NCI-H226 (cell line): ENCODE results near the gene ZNF382.
A peak's percentile ranks its signal among the peaks of the same experiment; 100 is the strongest.
"Not testable (repeated sequence)": the region's sequence is repeated elsewhere in the genome, so short reads cannot be mapped to it uniquely, and the experiment has no call there.

Experiments used
- DNase-seq: peaks from one replicate; pipeline ENCODE4 v3.0.0-alpha.2; 2015

ZNF382 gene

DNA sequence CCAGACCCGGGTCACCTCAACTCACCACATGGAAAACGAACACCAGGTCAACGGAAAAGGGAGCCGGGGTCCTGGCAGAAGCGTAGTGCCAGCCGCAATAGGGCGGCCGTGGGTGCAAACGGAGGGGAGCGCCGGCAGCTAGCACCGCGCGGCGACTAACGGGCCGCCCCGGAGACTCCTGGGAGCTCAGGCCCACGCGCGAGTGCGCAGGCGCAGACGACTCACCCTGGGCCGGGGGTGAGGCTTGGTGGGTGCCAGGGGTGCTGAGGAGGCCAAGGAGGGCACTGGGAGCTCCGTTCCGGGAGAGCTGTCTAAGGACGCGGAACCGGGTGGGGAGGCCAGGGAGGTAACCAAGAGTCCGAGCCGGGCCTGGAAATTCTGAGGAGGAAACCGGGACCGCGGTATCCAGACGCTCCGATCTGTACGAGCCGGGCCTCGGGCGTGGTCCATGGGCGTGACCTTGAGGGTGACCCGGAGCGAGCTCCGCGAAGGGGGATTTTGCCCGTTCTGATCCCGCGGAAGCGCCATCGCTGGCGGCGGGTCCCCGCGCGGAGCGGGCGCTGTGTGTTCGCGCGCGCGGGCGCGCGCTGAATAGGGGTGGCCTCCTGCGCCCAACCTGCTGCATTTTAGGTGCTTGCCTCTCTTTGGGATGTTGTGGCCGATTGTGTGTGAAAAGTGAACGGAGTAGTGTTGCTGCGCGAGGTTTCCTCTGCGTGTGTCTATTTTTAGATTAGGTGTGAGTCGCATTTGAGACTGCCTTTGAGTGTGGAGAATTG lies at the start of gene ZNF382:
Gene ZNF382 (plus strand): TSS at position 213 of the 776 bp plus-strand sequence. CDS start 4,602 bp downstream, outside the sequence.
- DNase-seq = peak; percentile 60

GRCh38 chr19:36564391-36564790 lies 40.7 kb upstream of the ZNF382 start:
- DNase-seq = no peak

DNA sequence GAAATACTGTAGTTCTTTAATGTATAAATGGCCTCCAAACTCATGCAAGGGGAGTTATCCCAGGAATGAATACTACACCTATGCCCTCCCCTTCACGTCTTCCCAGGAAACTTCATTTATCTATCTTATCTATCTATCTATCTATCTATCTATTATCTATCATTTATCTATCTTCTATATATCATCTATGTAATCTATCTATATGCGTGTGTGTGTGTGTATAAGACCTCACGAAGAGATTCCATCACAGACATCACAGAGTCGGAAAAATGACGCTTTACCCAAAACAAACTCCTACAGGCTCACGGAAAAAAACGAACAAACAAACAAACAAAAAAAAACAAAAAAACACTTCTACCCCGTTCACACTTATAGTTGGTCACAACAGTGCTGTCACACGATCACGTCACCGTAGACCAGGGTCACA lies 32.5 kb upstream of the ZNF382 start:
- no peak for DNase-seq

DNA sequence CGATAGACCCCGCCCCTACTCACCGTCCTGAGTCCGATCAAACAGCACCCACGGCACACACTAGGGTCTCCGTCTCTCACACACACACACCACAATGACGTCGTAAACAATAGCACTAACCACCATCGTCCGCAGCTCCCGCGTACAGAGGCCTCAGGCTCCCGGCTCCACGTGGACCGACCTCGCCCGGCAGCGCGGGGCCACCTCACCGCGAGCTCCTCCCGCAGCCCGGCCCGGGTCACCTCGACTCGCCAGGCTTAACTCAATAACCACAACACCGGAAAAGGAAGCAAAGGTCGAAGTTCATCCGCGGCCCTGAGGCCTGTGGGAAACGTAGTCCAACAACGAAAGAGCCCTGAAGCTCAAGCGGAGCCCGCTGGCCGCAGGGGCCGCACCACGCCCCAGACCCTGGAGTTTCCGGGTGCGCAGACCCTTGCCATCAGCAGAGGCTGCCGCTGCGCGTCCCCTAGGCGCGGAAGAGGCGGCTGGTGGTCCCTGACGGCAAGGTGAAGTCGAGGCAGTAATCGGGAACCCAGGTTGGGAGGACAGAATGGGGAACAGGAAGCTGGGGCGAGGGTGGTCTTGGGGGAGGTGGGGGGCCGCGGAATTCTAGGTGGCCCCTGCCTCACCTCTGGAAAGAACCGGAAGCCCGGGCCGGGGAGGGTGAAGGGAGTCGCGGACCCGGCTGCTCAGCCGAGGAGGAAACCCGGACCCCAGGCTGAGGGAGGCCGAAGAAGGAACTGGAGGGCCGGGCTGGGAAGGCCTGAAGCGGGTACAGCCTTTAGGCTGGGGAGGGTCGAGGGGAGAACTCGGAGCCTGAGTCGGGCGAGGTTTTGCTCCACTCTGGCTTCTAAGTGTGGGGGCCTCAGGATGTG lies 31.9 kb upstream of the ZNF382 start, which contains the start of gene ZNF529:
Gene ZNF529 (minus strand): TSS at position 273 of the 875 bp plus-strand sequence. CDS start 946 bp downstream, outside the sequence.
- DNase-seq = peak; percentile 87

DNA sequence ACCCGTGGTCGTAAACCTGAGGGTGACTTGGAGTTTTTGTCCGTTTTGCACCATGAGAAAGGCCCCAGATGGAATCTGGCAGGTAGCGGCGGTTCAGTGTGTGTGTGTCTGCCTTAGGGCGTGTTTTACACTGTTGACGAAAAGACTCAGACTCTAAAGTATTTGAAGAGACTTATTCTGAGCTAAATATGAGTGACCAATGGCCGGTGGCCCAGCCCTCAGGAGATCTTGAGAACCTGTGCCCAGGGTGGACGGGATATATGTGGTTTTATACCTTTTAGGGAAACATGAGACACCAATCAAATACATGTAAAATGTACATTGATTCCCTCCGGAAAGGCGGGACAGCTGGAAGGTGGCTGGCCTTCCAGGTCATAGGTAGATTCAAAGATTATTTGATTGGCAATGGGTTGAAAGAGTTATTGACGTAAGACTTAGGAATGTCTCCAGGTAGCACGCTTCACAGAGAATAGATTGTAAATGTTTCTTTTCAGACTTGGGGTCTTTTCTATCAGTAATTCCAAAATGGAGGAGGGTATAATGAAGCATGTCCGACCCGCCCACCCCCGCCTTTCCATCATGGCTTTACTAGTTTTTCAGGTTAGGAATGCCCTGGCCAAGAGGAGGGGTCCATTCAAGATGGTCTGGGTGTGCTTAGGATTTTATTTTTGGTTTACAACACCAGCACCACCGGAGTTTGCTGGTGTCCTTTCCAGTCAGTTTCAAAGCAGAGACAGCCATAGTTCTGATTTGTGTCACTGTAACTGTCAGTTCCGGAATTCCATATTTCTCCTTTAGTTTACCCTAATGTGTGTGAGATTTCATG lies 31.0 kb upstream of the ZNF382 start:
- no peak for DNase-seq

DNA sequence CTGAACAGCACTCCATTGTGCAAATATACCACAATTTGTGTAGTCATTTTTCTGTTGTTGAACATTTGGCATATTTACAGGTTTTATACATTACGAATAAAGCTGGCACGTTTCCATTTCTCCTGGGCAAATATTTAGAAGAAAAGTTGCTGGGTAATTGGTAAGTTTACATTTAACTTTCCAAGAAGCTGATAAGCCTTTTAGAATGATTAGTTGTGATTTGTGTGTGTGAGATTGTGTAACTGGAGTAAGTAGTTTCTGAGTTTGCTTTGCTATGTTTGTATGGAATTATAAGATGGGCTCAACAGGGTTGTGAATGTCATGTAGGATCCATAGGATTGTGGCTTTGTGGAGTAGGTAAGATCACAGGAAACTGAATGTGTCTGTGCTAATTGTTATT lies 30.4 kb upstream of the ZNF382 start:
- no peak for DNase-seq

DNA sequence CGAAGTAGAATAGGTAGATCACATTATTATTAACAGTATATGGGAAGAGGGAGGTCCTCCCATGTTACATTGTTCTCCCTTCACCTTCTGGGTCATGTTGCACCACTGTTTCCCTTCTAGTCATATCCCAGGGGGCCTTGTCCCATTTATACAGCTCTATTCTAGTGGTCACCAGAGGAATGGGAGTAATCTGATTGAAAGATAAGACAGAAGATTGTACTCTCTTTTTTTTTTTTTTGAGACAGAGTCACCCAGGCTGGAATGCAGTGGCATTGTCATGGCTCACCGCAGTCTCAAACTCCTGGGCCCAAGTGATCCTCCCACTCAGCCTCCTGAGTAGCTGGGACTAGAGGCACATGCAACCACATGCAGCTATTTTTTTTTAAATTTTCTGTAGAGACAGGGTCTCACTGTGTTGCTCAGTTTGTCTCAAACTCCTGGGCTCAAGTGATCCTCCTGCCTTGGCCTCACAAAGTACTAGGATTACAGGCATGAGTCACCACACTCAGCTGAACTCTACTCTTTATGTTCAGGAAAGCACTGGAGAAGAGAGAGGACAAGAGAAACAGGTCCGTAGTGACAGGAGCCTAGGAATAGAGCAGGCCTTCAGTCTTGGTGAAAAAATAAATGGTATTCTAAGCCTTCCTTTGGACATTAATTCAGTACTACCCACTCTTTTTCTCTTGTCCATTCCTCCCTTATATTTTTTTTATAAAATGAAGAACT lies 27.7 kb upstream of the ZNF382 start:
- no peak for DNase-seq

GRCh38 chr19:36579255-36579654 lies 25.9 kb upstream of the ZNF382 start:
- no peak for DNase-seq

DNA sequence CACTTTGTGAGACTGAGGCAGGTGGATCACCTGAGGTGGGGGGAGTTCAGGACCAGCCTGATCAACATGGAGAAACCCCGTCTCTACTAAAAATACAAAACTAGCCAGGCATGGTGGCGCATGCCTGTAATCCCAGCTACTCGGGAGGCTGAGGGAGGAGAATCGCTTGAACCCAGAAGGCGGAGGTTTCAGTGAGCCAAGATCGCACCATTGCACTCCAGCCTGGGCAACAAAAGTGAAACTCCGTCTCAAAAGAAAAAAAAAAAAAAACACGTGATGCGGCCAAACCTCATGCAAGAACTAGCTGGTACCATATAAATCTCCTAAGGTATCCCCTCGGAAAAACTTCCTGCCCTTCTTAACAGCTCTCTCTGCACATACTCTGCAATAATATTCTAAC lies 2.4 kb upstream of the ZNF382 start:
- not testable (repeated sequence) for DNase-seq

GRCh38 chr19:36604656-36605100 lies 435 bp upstream of the ZNF382 start:
- peak; percentile 27 for DNase-seq

DNA sequence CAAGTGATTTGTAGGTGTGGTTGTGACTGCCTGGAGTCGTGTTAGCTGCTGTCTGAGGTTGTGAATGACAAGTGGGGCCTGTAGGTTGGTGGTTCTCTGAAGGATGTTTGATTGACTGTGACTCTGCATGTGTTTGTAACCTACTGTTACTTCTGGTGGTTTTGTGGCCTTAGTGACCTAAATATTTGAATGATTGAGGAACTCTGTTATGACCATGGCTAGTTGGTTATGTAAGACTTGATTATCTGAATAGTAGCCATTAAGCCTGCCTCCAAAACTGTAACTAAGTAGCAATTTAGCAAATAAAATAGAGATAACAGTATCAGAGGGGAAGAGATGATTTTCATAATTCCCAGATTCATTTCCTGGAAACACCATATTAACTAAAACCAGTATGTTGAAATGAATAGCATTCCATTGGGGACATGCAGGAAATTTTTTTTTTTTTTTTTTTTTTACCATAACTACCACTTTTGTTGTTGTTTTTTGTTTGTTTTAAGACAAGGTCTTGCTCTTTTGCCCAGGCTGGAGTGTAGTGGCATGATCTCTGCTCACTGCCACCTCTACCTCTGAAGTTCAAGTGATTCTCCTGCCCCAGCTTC lies 865 bp downstream of the ZNF382 start:
- DNase-seq = no peak

- no peak for DNase-seq
Measured at GRCh38 chr19:36627057-36627456, 21.9 kb downstream of the ZNF382 start.

GRCh38 chr19:36635342-36635741 lies 30.2 kb downstream of the ZNF382 start:
- DNase-seq = no peak

DNA sequence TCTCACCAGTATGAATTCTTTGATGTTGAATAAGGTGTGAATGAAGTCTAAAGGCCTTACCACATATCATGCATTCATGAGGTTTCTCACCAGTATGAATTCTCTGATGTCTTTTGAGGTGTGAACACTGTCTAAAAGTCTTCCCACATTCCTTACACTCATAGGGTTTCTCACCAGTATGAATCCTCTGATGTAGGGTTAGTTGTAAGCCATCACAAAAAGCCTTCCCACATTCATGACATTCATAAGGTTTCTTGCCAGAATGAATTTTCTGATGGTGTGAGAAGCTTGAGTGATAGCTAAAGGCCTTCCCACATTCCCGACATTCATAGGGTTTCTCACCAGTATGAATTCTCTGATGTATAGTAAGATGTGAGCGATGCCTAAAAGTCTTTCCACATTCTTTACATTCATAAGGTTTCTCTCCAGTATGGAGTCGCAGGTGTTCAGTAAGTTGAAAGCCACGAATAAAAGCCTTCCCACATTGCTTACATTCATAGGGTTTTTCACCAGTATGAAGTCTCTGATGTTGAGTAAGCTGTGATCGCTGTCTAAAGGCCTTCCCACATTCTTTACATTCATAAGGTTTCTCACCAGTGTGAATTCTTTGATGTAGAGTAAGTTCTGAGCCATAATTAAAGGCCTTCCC lies 33.9 kb downstream of the ZNF382 start:
- DNase-seq = no peak

- DNase-seq = no peak
Measured at GRCh38 chr19:36646746-36647145, 41.6 kb downstream of the ZNF382 start.

DNA sequence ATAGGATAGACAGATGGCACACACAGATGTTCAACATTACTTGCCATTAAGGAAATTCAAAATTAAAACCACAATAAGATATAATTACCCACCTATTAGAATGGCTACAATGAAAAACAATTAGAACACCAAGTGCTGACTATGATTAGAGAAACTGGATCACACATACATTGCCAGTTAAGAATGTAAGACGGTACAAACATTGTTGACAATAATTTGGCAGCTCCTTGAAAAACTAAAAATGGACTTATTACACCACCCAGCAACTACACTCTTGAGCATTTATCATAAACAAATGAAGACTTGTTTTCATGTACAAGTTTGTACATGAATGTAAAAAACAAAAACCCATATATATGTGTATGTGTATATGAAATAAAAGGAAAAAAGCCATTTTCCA lies 47.8 kb downstream of the ZNF382 start:
- no peak for DNase-seq

GRCh38 chr19:36665832-36666231 lies 60.7 kb downstream of the ZNF382 start:
- no peak for DNase-seq

DNA sequence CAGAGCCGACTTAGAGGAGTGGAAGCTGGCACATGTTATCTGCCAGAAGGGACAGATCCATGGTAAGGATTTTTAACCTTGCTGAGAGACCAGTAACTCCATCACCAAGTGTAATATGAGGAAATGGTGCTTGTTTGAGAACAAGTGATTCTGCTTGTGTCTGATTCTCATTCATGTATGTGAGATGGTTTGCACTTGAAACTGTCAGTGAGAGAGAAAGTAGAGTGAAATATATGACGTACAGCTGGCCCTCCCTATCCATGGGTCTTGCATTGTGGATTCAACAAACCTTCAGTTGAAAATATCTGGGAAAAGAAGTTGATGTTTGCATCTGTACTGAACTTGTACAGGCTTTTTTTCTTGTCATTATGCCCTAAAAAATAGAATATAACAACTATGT lies 63.5 kb downstream of the ZNF382 start:
- DNase-seq = no peak

DNA sequence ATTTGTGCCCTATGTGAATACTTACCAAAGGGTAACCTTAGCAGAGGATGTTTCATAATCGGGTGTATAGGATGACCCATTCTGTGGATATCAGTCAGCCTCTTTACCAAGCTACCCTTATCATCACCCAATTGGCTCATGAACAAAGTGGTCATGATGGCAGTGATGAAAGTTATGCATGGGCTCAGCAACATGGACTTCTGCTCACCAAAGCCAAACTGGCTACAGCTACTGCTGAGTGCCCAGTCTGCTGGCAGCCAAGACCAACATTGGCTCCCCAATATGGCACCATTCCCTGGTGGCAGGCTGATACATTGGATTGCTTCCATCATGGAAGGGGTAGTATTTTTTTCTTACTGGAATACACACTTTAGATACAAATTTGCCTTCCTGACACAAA lies 67.3 kb downstream of the ZNF382 start:
- DNase-seq = no peak

DNA sequence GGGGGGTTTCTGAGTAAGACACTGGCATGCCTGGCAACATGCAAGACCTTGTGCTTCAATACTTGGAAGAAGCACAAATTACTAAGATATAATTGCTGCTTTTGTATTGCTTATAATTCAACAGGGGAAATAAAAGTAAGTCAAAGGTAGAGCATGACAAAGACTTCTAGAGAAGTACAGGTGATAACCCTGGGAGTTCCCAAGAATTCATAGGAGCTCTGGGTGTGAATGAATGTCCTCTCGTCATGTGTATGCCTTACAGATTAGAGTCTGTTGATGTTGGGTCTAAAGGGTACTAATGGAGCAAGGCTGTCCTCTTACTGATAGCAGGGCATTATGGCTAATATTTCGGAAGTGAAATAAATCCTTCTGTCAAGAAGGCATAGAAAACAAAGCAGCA lies 69.1 kb downstream of the ZNF382 start:
- no peak for DNase-seq

DNA sequence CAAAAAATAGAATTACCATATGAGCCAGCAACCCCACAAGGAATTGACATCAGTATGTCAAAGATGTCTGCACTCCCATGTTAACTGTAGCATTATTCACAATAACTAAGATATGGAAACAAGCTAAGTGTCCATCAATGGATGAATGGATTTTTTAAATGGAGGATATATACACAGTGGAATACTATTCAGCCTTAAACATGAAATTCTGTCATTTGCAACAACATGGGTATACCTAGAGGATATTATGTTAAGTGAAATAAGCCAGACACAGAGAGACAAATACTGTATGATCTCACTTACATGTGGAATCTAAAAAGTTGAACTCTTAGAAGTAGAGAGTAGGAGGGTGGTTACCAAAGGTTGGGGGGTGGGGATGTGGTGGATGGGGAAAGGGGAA lies 74.3 kb downstream of the ZNF382 start:
- no peak for DNase-seq
